GM10248 (cell line): ENCODE measurements around the gene MYO15B.

Source experiments
- CTCF ChIA-PET: fragments of 300-600 bp; sonication (Branson Sonifier 250); formaldehyde crosslinking; extraction: SDS; loops from one replicate; lab custom pipeline; 2021; ENCODE audit warnings: antibody characterized with exemption; lab: Yijun Ruan, JAX
- POLR2A ChIA-PET: fragments of 350-650 bp; sonication (Branson Sonifier 250); formaldehyde crosslinking; extraction: SDS; loops from one replicate; lab custom pipeline; 2020; ENCODE audit warnings: antibody characterized with exemption; lab: Yijun Ruan, JAX
- DNase-seq: peaks from one replicate; pipeline ENCODE4 v3.0.0; 2012; ENCODE audit errors: extremely low spot score
- CTCF ChIP-seq: IDR thresholded peaks from 2 replicates; pipeline ENCODE4 v1.5.1; 2012; ENCODE audit warnings: mild to moderate bottlenecking, low read depth; ENCODE audit errors: extremely low read depth, missing control alignments, control extremely low read depth

MYO15B gene

DNA sequence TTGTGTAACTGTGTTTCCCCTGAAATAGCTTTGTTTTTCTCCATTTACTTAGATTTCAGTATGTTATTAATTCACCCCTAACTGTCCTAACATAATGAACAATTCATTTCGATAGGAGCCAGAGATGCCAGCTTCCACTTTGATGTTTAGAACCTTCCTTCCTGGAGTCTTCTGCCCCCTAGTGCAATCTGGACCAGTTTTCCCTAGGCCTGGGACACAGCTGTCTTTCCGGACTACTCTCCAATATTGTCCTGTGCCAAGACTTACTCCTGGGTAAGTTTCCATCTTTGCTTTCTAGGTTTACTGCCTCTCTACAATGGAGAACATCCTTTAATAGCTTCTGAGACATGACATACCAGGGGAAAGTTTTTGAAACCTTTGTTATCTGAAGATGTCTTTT lies 66.6 kb downstream of the MYO15B start:
- ChIA-PET POLR2A (no interaction called here), CTCF (interaction anchor here (0.7 to 23.7 kb wide), 11 partner anchors 8 to 207 kb away, joined by 3 to 463 read pairs (median 12); partner anchors contain the start of genes RECQL5, SAP30BP and SMIM5)
- TF ChIP-seq CTCF, result no peak
- no peak for DNase-seq

- no peak for TF ChIP-seq CTCF
- POLR2A ChIA-PET, result no interaction called here
- CTCF ChIA-PET, result interaction anchor here (0.8 to 23.7 kb wide), 10 partner anchors 8 to 95 kb away, joined by 3 to 463 read pairs (median 4); partner anchors contain the start of gene SMIM5
- no peak for DNase-seq
These were observed 70.6 kb downstream of the MYO15B start for GRCh38 chr17:75658237-75658636.

DNA sequence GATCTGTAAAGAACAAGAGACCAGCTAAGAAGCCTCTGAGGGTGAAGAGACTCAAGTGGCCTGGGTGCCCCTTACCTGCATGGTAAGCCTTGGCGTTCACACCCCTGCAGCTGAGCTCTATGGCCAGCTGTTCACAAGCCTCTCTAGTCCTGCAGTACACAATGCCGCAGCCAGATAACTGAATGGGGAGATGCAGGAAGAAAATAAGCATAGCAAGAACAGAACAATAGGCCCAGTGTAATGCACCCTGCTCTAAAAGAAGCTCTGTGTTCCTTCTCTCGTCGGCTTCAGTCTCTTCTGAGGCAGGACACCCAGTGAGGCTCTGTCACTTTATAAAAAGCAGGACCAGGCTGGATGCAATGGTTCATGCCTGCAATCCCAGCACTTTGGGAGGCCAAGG lies 73.9 kb downstream of the MYO15B start:
- DNase-seq, result no peak
- ChIA-PET CTCF (interaction anchor here (1.0 to 23.7 kb wide), 7 partner anchors 9 to 88 kb away, joined by 4 to 463 read pairs (median 10); partner anchors contain the start of gene SMIM5), POLR2A (interaction anchor here (1.1 kb wide), 1 partner anchor 91 kb away, joined by 3 read pairs; no protein-coding TSS in a partner anchor)
- TF ChIP-seq CTCF, result no peak

GRCh38 chr17:75662511-75662910 lies 74.9 kb downstream of the MYO15B start:
- POLR2A ChIA-PET, result interaction anchor here (1.1 kb wide), 1 partner anchor 90 kb away, joined by 3 read pairs; no protein-coding TSS in a partner anchor
- no peak for DNase-seq
- TF ChIP-seq CTCF, result no peak
- CTCF ChIA-PET, result interaction anchor here (1.0 to 23.7 kb wide), 7 partner anchors 10 to 87 kb away, joined by 3 to 463 read pairs (median 10); partner anchors contain the start of gene SMIM5

GRCh38 chr17:75664099-75664549 lies 76.5 kb downstream of the MYO15B start:
- CTCF ChIA-PET, result interaction anchor here (1.0 to 1.8 kb wide), 3 partner anchors 11 to 31 kb away, joined by 3 to 5 read pairs (median 3); partner anchors contain the start of gene SMIM5
- POLR2A ChIA-PET, result interaction anchor here (0.6 to 0.7 kb wide), 2 partner anchors 87 to 519 kb away, joined by 3 to 5 read pairs; no protein-coding TSS in a partner anchor
- peak; percentile 70 for DNase-seq
- TF ChIP-seq CTCF, result no peak

- TF ChIP-seq CTCF, result no peak
- CTCF ChIA-PET, result interaction anchor here (0.9 to 3.9 kb wide), 9 partner anchors 8 to 87 kb away, joined by 3 to 23 read pairs (median 11); partner anchors contain the start of gene SMIM5
- POLR2A ChIA-PET, result no interaction called here
- DNase-seq, result no peak
These were observed 78.4 kb downstream of the MYO15B start for GRCh38 chr17:75665981-75666380.
